ENCODE results near the gene ADRB2. TPM values are rescaled to one million over a fixed set of nuclear protein-coding genes. Genes with fewer than 3 reads are reported as not detected.

The ADRB2 gene
- total RNA-seq, 4 donors from 2014 or later = 10.2 to 19.5 (median 11.9) TPM

DNA sequence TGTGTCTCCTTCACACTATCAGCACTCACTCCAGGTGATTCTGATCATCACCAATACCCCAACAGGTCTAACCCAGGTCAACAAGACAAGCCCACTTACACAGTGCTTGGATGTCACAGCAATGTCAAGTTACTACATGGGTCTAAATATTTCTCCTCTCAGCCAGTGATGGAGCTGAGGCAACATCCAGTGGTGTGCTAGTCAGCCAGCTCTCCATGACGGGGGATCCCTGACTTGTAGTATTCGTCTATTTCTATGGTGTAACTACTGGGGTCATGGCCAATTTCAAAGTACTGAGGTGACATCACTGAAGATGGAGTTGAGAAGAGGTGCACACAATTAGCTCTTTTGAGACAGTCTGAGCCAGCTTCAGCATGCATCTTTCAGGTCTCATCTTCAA is 31.1 kb downstream of the ADRB2 start:
- peaks cover 0 to 21% (median 3%) of the 10 kb centered on the region in 3 donors for H3K4me1 ChIP-seq

DNA sequence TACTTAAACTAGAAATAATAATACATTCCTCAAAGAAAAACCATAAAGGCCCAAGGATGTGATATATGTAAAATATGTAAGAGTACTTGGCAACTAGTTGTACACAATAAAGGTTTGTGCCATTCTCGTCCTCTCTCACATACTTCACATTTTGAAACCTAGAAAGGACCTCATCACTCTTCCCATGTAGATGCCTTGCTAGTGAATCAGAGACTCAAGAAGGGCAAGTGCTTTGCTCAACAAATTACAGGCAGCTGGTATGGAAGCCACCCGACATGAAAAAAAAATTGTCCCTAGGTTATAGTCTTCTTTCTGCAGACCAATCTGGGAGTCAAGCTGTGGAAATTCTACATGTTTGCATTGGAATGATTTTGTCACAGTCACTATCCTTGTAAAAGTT is 31.7 kb downstream of the ADRB2 start:
- intact Hi-C loops (cut with DNase I) = no loop called here
- no peak for DNase-seq
- WGBS, 2 donors = 88 to 95% methylated on average over 2 of the region's 2 CpGs
- Histone ChIP-seq H3K4me3 (no peak overlapping the region), H3K36me3 (no peaks in the 10 kb centered on the region), H3K27ac (no peak overlapping the region), H3K9me3 (no peaks in the 10 kb centered on the region), H3K4me1 (peaks cover 0 to 21% (median 3%) of the 10 kb centered on the region in 3 donors), H3K27me3 (no peaks in the 10 kb centered on the region)
- TF ChIP-seq, protein P1, sequence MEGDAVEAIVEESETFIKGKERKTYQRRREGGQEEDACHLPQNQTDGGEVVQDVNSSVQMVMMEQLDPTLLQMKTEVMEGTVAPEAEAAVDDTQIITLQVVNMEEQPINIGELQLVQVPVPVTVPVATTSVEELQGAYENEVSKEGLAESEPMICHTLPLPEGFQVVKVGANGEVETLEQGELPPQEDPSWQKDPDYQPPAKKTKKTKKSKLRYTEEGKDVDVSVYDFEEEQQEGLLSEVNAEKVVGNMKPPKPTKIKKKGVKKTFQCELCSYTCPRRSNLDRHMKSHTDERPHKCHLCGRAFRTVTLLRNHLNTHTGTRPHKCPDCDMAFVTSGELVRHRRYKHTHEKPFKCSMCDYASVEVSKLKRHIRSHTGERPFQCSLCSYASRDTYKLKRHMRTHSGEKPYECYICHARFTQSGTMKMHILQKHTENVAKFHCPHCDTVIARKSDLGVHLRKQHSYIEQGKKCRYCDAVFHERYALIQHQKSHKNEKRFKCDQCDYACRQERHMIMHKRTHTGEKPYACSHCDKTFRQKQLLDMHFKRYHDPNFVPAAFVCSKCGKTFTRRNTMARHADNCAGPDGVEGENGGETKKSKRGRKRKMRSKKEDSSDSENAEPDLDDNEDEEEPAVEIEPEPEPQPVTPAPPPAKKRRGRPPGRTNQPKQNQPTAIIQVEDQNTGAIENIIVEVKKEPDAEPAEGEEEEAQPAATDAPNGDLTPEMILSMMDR (IDR thresholded peaks at IDR 0.05) = no peak
- no peak for TF ChIP-seq POLR2A (IDR thresholded peaks at IDR 0.05)

More for the DNA sequence above, 31.1 kb downstream of the ADRB2 start:
- H3K36me3 ChIP-seq = no peaks in the 10 kb centered on the region
- no peak overlapping the region for H3K27ac ChIP-seq
- no peaks in the 10 kb centered on the region for H3K27me3 ChIP-seq
- no peak for DNase-seq
- 100% methylated on average over 2 of the region's 2 CpGs; no CpG with 5 or more reads in 1 of the 2 donors for WGBS, 2 donors
- intact Hi-C loops (cut with DNase I) = no loop called here
- no peak overlapping the region for H3K4me3 ChIP-seq
- no peak for TF ChIP-seq POLR2A (IDR thresholded peaks at IDR 0.05)
- TF ChIP-seq, protein P1 (IDR thresholded peaks at IDR 0.05) = no peak
- no peaks in the 10 kb centered on the region for H3K9me3 ChIP-seq

DNA sequence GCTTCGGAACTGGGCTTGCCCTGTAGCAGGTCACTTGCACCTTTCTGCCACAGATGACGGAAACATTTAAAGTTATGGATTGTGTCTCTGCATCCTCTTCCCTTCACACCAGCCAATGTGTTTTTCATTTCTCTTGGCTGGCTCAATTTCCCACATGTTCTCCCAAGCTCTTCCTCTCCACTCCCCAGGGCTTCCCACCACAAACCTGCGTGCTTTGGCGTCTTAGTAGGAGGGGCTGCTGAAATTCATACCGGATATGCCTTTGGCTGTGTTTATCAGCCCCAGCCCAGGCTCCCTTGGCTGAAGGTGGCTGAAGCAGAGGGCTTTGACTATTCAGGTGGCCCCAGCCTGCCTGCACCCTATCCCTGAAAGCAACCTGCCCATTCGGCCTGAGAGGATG is 32.1 kb downstream of the ADRB2 start:
- no peaks in the 10 kb centered on the region for H3K27me3 ChIP-seq

DNA sequence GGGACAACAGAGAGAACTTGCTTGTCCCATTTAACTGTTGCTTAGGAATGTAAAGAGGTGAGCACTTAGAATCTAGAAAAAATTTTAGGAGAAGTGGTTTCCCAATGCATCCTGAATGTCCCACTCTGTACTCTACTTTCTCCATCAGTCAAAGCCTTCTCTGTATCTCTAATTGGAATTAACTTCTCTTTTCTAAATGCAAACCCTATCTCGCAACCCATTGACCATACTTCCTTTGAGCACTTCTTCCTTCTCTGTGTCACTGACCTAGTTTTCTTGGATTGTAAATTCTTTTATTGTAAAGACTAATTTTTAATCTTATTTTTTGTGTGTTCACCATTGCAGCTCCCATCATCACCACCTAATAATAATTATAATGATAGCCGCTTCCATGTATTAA is 33.3 kb downstream of the ADRB2 start:
- WGBS, 2 donors = 83 to 84% methylated on average over 2 of the region's 2 CpGs

More for the DNA sequence above, 32.1 kb downstream of the ADRB2 start:
- intact Hi-C loops (cut with DNase I) = no loop called here
- Histone ChIP-seq H3K36me3 (no peaks in the 10 kb centered on the region), H3K4me1 (peaks cover 0 to 21% (median 3%) of the 10 kb centered on the region in 3 donors), H3K9me3 (no peaks in the 10 kb centered on the region), H3K4me3 (no peak overlapping the region), H3K27ac (peak overlapping the region in 1 of 4 donors; percentile 3)
- 61 to 71% methylated on average over 6 of the region's 6 CpGs for WGBS, 2 donors
- TF ChIP-seq, protein P1 (IDR thresholded peaks at IDR 0.05) = no peak
- no peak for TF ChIP-seq POLR2A (IDR thresholded peaks at IDR 0.05)
- no peak for DNase-seq

DNA sequence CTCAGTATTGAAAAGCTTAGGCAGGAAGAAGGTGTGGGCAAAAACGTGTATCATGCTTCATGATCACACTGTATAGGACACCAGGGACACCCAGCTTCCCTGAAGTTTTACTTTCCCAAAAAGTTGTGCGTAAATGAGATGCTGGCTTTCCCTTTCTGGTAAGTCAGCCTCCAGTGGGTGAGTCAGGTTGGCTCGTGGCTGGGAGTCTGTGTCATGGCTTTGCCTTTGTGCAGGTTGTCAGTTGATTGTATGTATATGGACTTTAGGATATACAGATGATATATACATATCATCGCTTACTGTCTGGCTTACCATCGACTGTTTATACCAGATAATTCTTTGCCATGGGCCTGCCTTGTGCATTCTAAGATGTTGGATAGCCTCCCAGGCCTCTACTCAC is 34.2 kb downstream of the ADRB2 start:
- DNase-seq = no peak
- intact Hi-C loops (cut with DNase I) = no loop called here
- Histone ChIP-seq H3K4me3 (no peak overlapping the region), H3K4me1 (peaks cover 0 to 13% (median 0%) of the 10 kb centered on the region in 3 donors), H3K27ac (no peak overlapping the region), H3K9me3 (no peaks in the 10 kb centered on the region), H3K27me3 (no peaks in the 10 kb centered on the region), H3K36me3 (no peaks in the 10 kb centered on the region)
- TF ChIP-seq, protein P1 (IDR thresholded peaks at IDR 0.05) = no peak
- TF ChIP-seq POLR2A (IDR thresholded peaks at IDR 0.05) = no peak
- WGBS, 2 donors = 42 to 62% methylated on average over 5 of the region's 5 CpGs

More for the DNA sequence above, 33.3 kb downstream of the ADRB2 start:
- intact Hi-C loops (cut with DNase I) = no loop called here
- TF ChIP-seq POLR2A (IDR thresholded peaks at IDR 0.05) = no peak
- TF ChIP-seq, protein P1 (IDR thresholded peaks at IDR 0.05) = no peak
- H3K27me3 ChIP-seq = no peaks in the 10 kb centered on the region
- H3K4me1 ChIP-seq = peaks cover 0 to 22% (median 3%) of the 10 kb centered on the region in 3 donors
- H3K27ac ChIP-seq = no peak overlapping the region
- no peaks in the 10 kb centered on the region for H3K36me3 ChIP-seq
- H3K4me3 ChIP-seq = no peak overlapping the region
- H3K9me3 ChIP-seq = no peaks in the 10 kb centered on the region
- no peak for DNase-seq
